ENCODE measurements around the gene ERVV-1. TPM values are rescaled to one million over a fixed set of nuclear protein-coding genes. Genes with fewer than 3 reads are reported as not detected.
A peak's percentile ranks its signal among the peaks of the same experiment; 100 is the strongest.

ERVV-1 gene
- total and polyA plus RNA-seq, 8 donors = not detected

DNA sequence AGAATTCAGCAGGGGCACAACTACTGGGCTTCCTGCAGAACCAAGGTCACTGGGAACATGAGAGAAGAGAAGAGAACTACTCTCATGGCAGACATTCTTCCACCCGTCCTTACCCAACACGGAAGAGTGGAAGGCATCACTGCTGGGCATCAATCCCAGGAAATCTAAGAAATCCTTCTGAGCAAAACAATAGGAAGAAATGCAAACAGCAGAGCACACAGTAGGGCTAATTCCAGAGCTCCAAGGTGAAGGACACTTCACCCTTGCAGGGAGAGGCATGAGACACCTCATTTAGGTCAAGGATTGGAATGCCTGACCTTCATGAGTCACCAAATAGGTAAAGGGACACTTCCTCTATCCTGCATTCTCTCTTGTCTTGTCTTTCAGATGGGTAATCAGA lies 33.7 kb downstream of the ERVV-1 start:
- ATAC-seq (no peak), DNase-seq (no peak), FAIRE-seq (no peak)
- no peak for TF ChIP-seq CTCF (IDR thresholded peaks at IDR 0.05)
- no peaks in the 10 kb centered on the region for H3K27me3 ChIP-seq
- no peak overlapping the region for H3K4me3 ChIP-seq
- no peaks in the 10 kb centered on the region for H3K4me1 ChIP-seq
- no peaks in the 10 kb centered on the region for H3K36me3 ChIP-seq
- intact Hi-C loops (cut with DNase I) = no loop called here
- H3K27ac ChIP-seq = no peak overlapping the region
- H3K9me3 ChIP-seq = peaks cover 0 to under 1% (median 0%) of the 10 kb centered on the region in 4 donors
- 62 to 72% methylated on average over 2 of the region's 2 CpGs for WGBS, 2 donors

- ATAC-seq = no peak
- TF ChIP-seq CTCF (IDR thresholded peaks at IDR 0.05) = no peak
- Histone ChIP-seq H3K4me3 (no peak overlapping the region), H3K36me3 (no peaks in the 10 kb centered on the region), H3K27ac (no peak overlapping the region), H3K4me1 (no peaks in the 10 kb centered on the region), H3K9me3 (no peaks in the 10 kb centered on the region), H3K27me3 (no peaks in the 10 kb centered on the region)
- intact Hi-C loops (cut with DNase I) = no loop called here
- DNase-seq = no peak
- WGBS, 2 donors = 14 to 17% methylated on average over 2 of the region's 2 CpGs
- no peak for FAIRE-seq
These were observed 41.4 kb downstream of the ERVV-1 start for GRCh38 chr19:53055117-53055516.

DNA sequence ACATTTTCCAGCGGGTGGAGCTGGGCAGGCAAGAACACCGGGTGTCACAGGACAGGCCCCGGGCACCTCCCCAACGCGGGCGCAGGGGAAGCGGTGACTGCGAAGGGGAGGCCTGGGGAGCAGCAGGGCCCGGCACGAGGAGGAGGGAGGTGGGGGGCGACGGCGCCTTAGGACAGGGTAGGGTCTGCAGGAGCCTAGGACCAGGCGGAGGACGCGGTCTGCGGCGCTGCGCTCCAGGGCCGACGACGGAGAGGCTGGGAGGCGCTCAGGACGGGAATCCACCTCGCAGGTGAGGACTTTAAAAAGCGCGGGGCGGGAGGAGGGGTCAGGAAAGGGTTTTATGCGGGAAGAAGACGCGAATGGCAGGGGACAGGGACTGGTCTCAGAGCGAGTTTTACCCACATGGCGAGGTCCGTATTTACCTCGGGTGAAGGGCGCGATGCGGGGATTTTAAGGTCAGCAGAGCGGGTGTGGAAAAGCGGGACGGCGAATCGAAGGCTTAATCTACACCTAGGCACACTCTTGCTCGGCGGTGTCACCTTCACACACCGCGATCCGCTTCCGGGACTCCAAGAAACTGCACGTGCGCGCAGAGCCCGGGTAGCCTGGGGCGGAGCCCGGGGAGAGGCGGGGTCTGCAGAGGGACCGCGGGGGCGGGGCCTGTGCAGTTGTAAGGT lies 44.3 kb downstream of the ERVV-1 start:
- Histone ChIP-seq H3K27ac (no peak overlapping the region), H3K4me3 (peak overlapping the region in 2 of 4 donors; percentile 17 to 20), H3K9me3 (no peaks in the 10 kb centered on the region), H3K36me3 (no peaks in the 10 kb centered on the region), H3K4me1 (no peaks in the 10 kb centered on the region), H3K27me3 (no peaks in the 10 kb centered on the region)
- no peak for TF ChIP-seq CTCF (IDR thresholded peaks at IDR 0.05)
- WGBS, 2 donors = 3% methylated on average over 59 of the region's 59 CpGs
- DNase-seq (peak in 4 of 6 donors; percentile 26 to 69 (median 58)), ATAC-seq (peak; percentile 58 to 95 (median 88)), FAIRE-seq (no peak)
- intact Hi-C loops (cut with DNase I) = no loop called here

Other genes with a start within 250 kb of the ERVV-1 start
- gene ZNF600, start 227.1 kb upstream of the ERVV-1 start, total RNA-seq = 10 to 100 TPM in 1 of 6 donors, 1 to 10 TPM in 5; 3.1 to 10.3 (median 5.1) TPM
- 10 to 100 TPM; 11.0 to 17.4 TPM for gene ZNF600, start 227.1 kb upstream of the ERVV-1 start, polyA plus RNA-seq
- gene ZNF28, start 192.3 kb upstream of the ERVV-1 start, total RNA-seq = 10 to 100 TPM in 1 of 6 donors, 1 to 10 TPM in 5; 4.9 to 13.5 (median 7.1) TPM
- 1 to 10 TPM; 2.3 to 2.8 TPM for gene ZNF28, start 192.3 kb upstream of the ERVV-1 start, polyA plus RNA-seq
- gene ZNF468, start 156.3 kb upstream of the ERVV-1 start, total RNA-seq = 10 to 100 TPM in 2 of 6 donors, 1 to 10 TPM in 4; 7.0 to 14.7 (median 8.5) TPM
- 10 to 100 TPM in 1 of 2 donors, 1 to 10 TPM in 1; 6.5 to 10.0 TPM for gene ZNF468, start 156.3 kb upstream of the ERVV-1 start, polyA plus RNA-seq
- 10 to 100 TPM in 1 of 6 donors, 1 to 10 TPM in 5; 2.8 to 21.3 (median 6.4) TPM for gene ZNF320, start 116.3 kb upstream of the ERVV-1 start, total RNA-seq
- gene ZNF320, start 116.3 kb upstream of the ERVV-1 start, polyA plus RNA-seq = 1 to 10 TPM; 3.6 to 7.3 TPM
- gene ZNF888, start 90.5 kb upstream of the ERVV-1 start, total RNA-seq = 10 to 100 TPM in 1 of 6 donors, 1 to 10 TPM in 5; 4.0 to 10.8 (median 4.8) TPM
- gene ZNF888, start 90.5 kb upstream of the ERVV-1 start, polyA plus RNA-seq = 10 to 100 TPM in 1 of 2 donors, 1 to 10 TPM in 1; 5.8 to 10.5 TPM
- gene ZNF816, start 51.0 kb upstream of the ERVV-1 start, total RNA-seq = 10 to 100 TPM in 1 of 6 donors, 1 to 10 TPM in 5; 3.6 to 12.1 (median 5.7) TPM
- gene ZNF816, start 51.0 kb upstream of the ERVV-1 start, polyA plus RNA-seq = 1 to 10 TPM; 3.2 to 4.1 TPM
- gene ERVV-2, start 30.8 kb downstream of the ERVV-1 start, total RNA-seq = not detected
- not detected for gene ERVV-2, start 30.8 kb downstream of the ERVV-1 start, polyA plus RNA-seq
- 10 to 100 TPM in 4 of 6 donors, 1 to 10 TPM in 2; 6.4 to 18.7 (median 12.5) TPM for gene ZNF160, start 89.5 kb downstream of the ERVV-1 start, total RNA-seq
- 10 to 100 TPM; 14.6 to 21.4 TPM for gene ZNF160, start 89.5 kb downstream of the ERVV-1 start, polyA plus RNA-seq
- gene ZNF415, start 119.0 kb downstream of the ERVV-1 start, total RNA-seq = 1 to 10 TPM; 1.9 to 7.9 (median 4.5) TPM
- gene ZNF415, start 119.0 kb downstream of the ERVV-1 start, polyA plus RNA-seq = 1 to 10 TPM; 5.5 to 6.3 TPM
- 1 to 10 TPM; 4.0 to 8.6 (median 5.5) TPM for gene ZNF347, start 145.1 kb downstream of the ERVV-1 start, total RNA-seq
- gene ZNF347, start 145.1 kb downstream of the ERVV-1 start, polyA plus RNA-seq = 1 to 10 TPM; 2.8 to 2.9 TPM
- gene ZNF665, start 179.4 kb downstream of the ERVV-1 start, total RNA-seq = 1 to 10 TPM; 1.4 to 4.0 (median 1.5) TPM
- gene ZNF665, start 179.4 kb downstream of the ERVV-1 start, polyA plus RNA-seq = 1 to 10 TPM; 1.4 to 1.9 TPM
- gene ZNF677, start 241.0 kb downstream of the ERVV-1 start, total RNA-seq = 1 to 10 TPM; 2.6 to 9.7 (median 5.0) TPM
- gene ZNF677, start 241.0 kb downstream of the ERVV-1 start, polyA plus RNA-seq = 1 to 10 TPM; 3.0 to 5.8 TPM
- gene VN1R2, start 244.4 kb downstream of the ERVV-1 start, total RNA-seq = not detected
- not detected for gene VN1R2, start 244.4 kb downstream of the ERVV-1 start, polyA plus RNA-seq

All from pancreas (tissue), 10 donors.